Erythroblast (primary cell): ENCODE results near the gene CNNM4.

Experiments used
- GATA1 ChIP-seq: IDR thresholded peaks from 2 replicates; pipeline ENCODE4 v1.6.1; 2011; ENCODE audit warnings: low read depth, mild to moderate bottlenecking, control low read depth, low read length, moderate library complexity
- POLR2A ChIP-seq: IDR thresholded peaks from 2 replicates; pipeline ENCODE4 v1.6.1; 2011; ENCODE audit warnings: mild to moderate bottlenecking, low read length

- no peak for TF ChIP-seq POLR2A
- TF ChIP-seq GATA1: no peak
Measured at GRCh38 chr2:96801786-96802595, 41.3 kb downstream of the CNNM4 start.
